ENCODE results near the gene ADIPOR2.

GRCh38 chr12:1787714-1788113 lies 96.8 kb downstream of the ADIPOR2 start:
- TF ChIP-seq CTCF (conservative IDR thresholded peaks at IDR 0.05; ENCODE audit: low read depth, low read length): no peak
- TF ChIP-seq POLR2A (IDR thresholded peaks at IDR 0.05; ENCODE audit: low read depth, low read length): no peak
- TF ChIP-seq CEBPB (IDR thresholded peaks at IDR 0.05; ENCODE audit: low read depth, low read length): no peak
- TF ChIP-seq MAFK (IDR thresholded peaks at IDR 0.05; ENCODE audit: low read depth, low read length): no peak
- no peak for TF ChIP-seq MXI1 (IDR thresholded peaks at IDR 0.05; ENCODE audit: borderline replicate concordance, low read depth, low read length)
- TF ChIP-seq RFX5 (IDR thresholded peaks at IDR 0.05; ENCODE audit: low read depth, low read length): no peak
